Esophagus muscularis mucosa (tissue), 4 donors: ENCODE measurements around the gene DGKG. TPM values are rescaled to one million over a fixed set of nuclear protein-coding genes. Genes with fewer than 3 reads are reported as not detected.

ENCODE experiments used
- DNase-seq: peaks from one replicate; pipeline ENCODE4 v3.0.0-alpha.2; 2017; ENCODE audit errors: extremely low spot score
- H3K27ac ChIP-seq, 4 donors: fragments of 200-600 bp; sonication (generic); replicated peaks in 1 of 4; 1 replicate in 3 of 4; 2 replicates in 1 of 4; pipeline ENCODE4 v1.5.1; 2016 to 2019; ENCODE audit warnings: mild to moderate bottlenecking in 1 of 4
- H3K27me3 ChIP-seq, 4 donors: fragments of 200-600 bp; sonication (generic); one replicate each; pipeline versions ENCODE4 v1.5.1 to v1.6.0; 2016 to 2019
- H3K36me3 ChIP-seq, 4 donors: fragments of 200-600 bp; sonication (generic); one replicate each; pipeline ENCODE4 v1.5.1; 2016 to 2019
- H3K4me1 ChIP-seq, 4 donors: fragments of 200-600 bp; sonication (generic); one replicate each; pipeline ENCODE4 v1.5.1; 2016 to 2019
- H3K4me3 ChIP-seq, 4 donors: fragments of 200-600 bp; sonication (generic); 1 replicate in 2 of 4; 2 replicates in 2 of 4; pipeline ENCODE4 v1.5.1; 2016 to 2019; ENCODE audit warnings: mild to moderate bottlenecking in 4 of 4, moderate library complexity in 1 of 4
- H3K9me3 ChIP-seq, 4 donors: fragments of 200-600 bp; sonication (generic); 1 replicate in 3 of 4; 2 replicates in 1 of 4; pipeline ENCODE4 v1.5.1; 2016 to 2019
- CTCF ChIP-seq, 3 experiments: fragments of 200-600 bp in 2 of 3; fragments of 450-650 bp in 1 of 3; sonication (generic) in 2 of 3; IDR thresholded peaks; one replicate each; pipeline ENCODE4 v1.5.1; 2017 to 2019; ENCODE audit warnings: antibody characterized with exemption in 3 of 3, mild to moderate bottlenecking in 2 of 3, moderate library complexity in 1 of 3
- EP300 ChIP-seq: sonication (generic); formaldehyde crosslinking; IDR thresholded peaks from one replicate; pipeline ENCODE4 v1.6.1; 2017; ENCODE audit warnings: antibody characterized with exemption
- POLR2A ChIP-seq: fragments of 450-650 bp; IDR thresholded peaks from one replicate; pipeline ENCODE4 v1.6.1; 2017; ENCODE audit warnings: antibody characterized with exemption, moderate library complexity, mild to moderate bottlenecking, low read depth
- POLR2AphosphoS5 ChIP-seq, 2 donors: sonication (generic); formaldehyde crosslinking; IDR thresholded peaks; one replicate each; pipeline ENCODE4 v1.6.1; 2017; ENCODE audit warnings: antibody characterized with exemption in 2 of 2
- WGBS: methylation state at CpG from one replicate; pipeline ENCODE4 v1.1.5; 2018; 5-methylcytosine and 5-hydroxymethylcytosine counted together
- intact Hi-C: fragments of 100-400 bp; cut with DNase I; formaldehyde crosslinking; loops from one replicate; pipeline ENCODE4 v1.15.1; 2023
- total RNA-seq, 4 donors: library from RNA; depleted of rRNA; stranded (reverse); fragments of >200 nt; gene quantifications; one replicate each; pipeline versions ENCODE4 v1.1.0 to v1.2.1, GENCODE V29; 2016

DGKG gene
- total RNA-seq, 4 donors from 2014 or later = 75.0 to 169 (median 104) TPM

DNA sequence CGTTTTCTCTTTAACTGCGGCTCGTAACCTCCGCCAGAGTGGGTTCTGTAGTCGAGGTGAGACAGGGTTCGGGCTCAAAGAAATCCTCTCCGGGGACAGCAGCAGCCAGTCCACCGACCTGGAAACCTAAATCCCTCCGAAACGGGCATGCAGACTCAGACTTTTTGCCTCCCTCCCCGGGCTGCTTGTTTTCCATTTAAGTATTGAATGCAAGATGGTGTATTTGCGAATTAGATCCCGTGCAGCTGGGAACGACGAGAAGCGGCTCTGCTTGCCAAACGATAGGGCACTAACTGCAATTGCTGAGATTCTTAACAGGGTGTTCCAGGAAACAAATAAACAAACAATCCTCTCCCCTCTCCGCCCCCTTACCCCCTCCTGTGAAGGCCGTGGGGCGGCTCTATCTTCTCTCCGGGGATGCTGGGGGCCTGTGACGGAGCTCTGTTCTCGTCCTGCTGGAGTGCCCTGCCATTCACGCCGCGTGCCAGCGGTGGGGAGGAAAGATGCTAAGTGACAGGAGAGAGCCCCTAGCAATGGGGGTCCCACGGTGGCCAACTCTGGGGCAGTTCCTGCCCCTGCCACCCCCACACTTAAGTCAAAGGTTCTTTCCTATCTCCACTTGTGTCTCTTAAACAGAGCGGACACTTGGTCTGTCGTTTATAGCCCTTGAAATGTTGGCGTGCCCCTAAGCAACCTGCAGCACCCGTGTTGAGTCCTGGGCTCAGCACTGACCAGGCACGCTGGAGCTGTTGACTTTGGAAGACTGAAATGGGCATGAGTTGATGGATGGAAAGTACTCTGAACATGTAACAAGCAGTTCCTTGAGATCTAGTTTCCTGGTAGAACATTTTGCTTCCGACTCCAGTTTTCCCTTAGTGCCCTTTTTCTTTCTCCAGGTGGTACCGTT is 251.9 kb downstream of the DGKG start:
- 5% methylated on average over 34 of the region's 35 CpGs for whole genome bisulfite sequencing
- no peak for TF ChIP-seq EP300
- no peak for TF ChIP-seq POLR2AphosphoS5 (IDR thresholded peaks at IDR 0.05)
- TF ChIP-seq CTCF (IDR thresholded peaks at IDR 0.05) = no peak
- TF ChIP-seq POLR2A = no peak
- H3K27ac ChIP-seq = peak overlapping the region; percentile 73 to 82 (median 76)
- H3K4me1 ChIP-seq = peaks cover 21 to 44% (median 38%) of the 10 kb centered on the region in 4 donors
- intact Hi-C loops = loop anchor here (10.0 kb wide), 1 partner anchor 105 kb away; no protein-coding TSS in a partner anchor
- peak overlapping the region; percentile 64 to 81 (median 72) for H3K4me3 ChIP-seq
- no peaks in the 10 kb centered on the region for H3K36me3 ChIP-seq
- no peak for DNase-seq
- peaks cover 0 to 15% (median 0%) of the 10 kb centered on the region in 4 donors for H3K27me3 ChIP-seq
- H3K9me3 ChIP-seq = no peaks in the 10 kb centered on the region

- peak; percentile 100 for DNase-seq
- H3K27ac ChIP-seq = peak within 1 kb of the TSS; percentile 75 to 86 (median 83)
- TF ChIP-seq EP300 (no peak), POLR2A (peak; percentile 48), POLR2AphosphoS5 (IDR thresholded peaks at IDR 0.05) (peak; percentile 83 to 86), CTCF (IDR thresholded peaks at IDR 0.05) (peak in 1 of 3 experiments; percentile 28)
- H3K27me3 ChIP-seq = peaks cover 0 to 15% (median 0%) of the 10 kb centered on the region in 4 donors
- peaks cover 21 to 44% (median 38%) of the 10 kb centered on the region in 4 donors for H3K4me1 ChIP-seq
- WGBS = 3% methylated on average over 39 of the region's 63 CpGs
- peak within 1 kb of the TSS; percentile 64 to 81 (median 72) for H3K4me3 ChIP-seq
- no peaks in the 10 kb centered on the region for H3K9me3 ChIP-seq
- no peaks in the 10 kb centered on the region for H3K36me3 ChIP-seq
- intact Hi-C loops = loop anchor here (10.0 kb wide), 1 partner anchor 106 kb away; no protein-coding TSS in a partner anchor
These were observed 252.8 kb downstream of the DGKG start, which contains the start of gene ETV5 for GRCh38 chr3:186108941-186109865. TSS of gene ETV5 (minus strand) at chr3:186109089. CDS start at chr3:186105868, 3,221 bp downstream.

- peaks cover 0 to 15% (median 0%) of the 10 kb centered on the region in 4 donors for H3K27me3 ChIP-seq
- WGBS = under 1% methylated on average over 26 of the region's 69 CpGs
- no peak for DNase-seq
- peak overlapping the region; percentile 64 to 81 (median 72) for H3K4me3 ChIP-seq
- intact Hi-C loops = loop anchor here (10.0 kb wide), 1 partner anchor 106 kb away; no protein-coding TSS in a partner anchor
- TF ChIP-seq POLR2AphosphoS5 (IDR thresholded peaks at IDR 0.05) (no peak), POLR2A (no peak), EP300 (no peak), CTCF (IDR thresholded peaks at IDR 0.05) (no peak)
- H3K27ac ChIP-seq = peak overlapping the region; percentile 75 to 86 (median 82)
- H3K9me3 ChIP-seq = no peaks in the 10 kb centered on the region
- H3K36me3 ChIP-seq = no peaks in the 10 kb centered on the region
- peaks cover 21 to 44% (median 40%) of the 10 kb centered on the region in 4 donors for H3K4me1 ChIP-seq
These were observed 253.7 kb downstream of the DGKG start for GRCh38 chr3:186108106-186108940.
